KMS-11 (cell line): Measurements from ENCODE around the gene BCAT1.

Experiments used
- H2AFZ ChIP-seq: fragments of 200-600 bp; sonication (generic); 2 replicates; pipeline ENCODE4 v1.6.1; 2016; ENCODE audit warnings: antibody characterized with exemption, mixed run types, low read depth
- H3K27ac ChIP-seq: fragments of 200-600 bp; sonication (generic); 2 replicates; pipeline ENCODE4 v1.6.1; 2016; ENCODE audit warnings: mild to moderate bottlenecking, mixed run types
- H3K27me3 ChIP-seq: fragments of 200-600 bp; sonication (generic); 2 replicates; pipeline ENCODE4 v1.6.1; 2017; ENCODE audit warnings: mild to moderate bottlenecking, low read depth, mixed run types, moderate library complexity; ENCODE audit not compliant: insufficient read depth
- H3K36me3 ChIP-seq: fragments of 200-600 bp; sonication (generic); 2 replicates; pipeline ENCODE4 v1.6.1; 2017; ENCODE audit warnings: mild to moderate bottlenecking, mixed run types; ENCODE audit not compliant: insufficient read depth
- H3K4me1 ChIP-seq: fragments of 200-600 bp; sonication (generic); 2 replicates; pipeline ENCODE4 v1.6.1; 2016; ENCODE audit warnings: mild to moderate bottlenecking, low read depth, mixed run types; ENCODE audit not compliant: poor library complexity, severe bottlenecking
- H3K4me2 ChIP-seq: fragments of 200-600 bp; sonication (generic); 2 replicates; pipeline ENCODE4 v1.7.0; 2016; ENCODE audit warnings: mild to moderate bottlenecking, mixed run types
- H3K4me3 ChIP-seq: fragments of 200-600 bp; sonication (generic); IDR thresholded peaks from 2 replicates; pipeline ENCODE4 v1.6.1; 2017; ENCODE audit warnings: low read depth, low read length, mixed read lengths; ENCODE audit not compliant: insufficient read depth
- H3K79me2 ChIP-seq: fragments of 200-600 bp; sonication (generic); 2 replicates; pipeline ENCODE4 v1.6.1; 2016; ENCODE audit warnings: low read depth, mixed run types; ENCODE audit not compliant: insufficient read depth
- H3K9ac ChIP-seq: fragments of 200-600 bp; sonication (generic); 2 replicates; pipeline ENCODE4 v1.6.1; 2016; ENCODE audit warnings: mild to moderate bottlenecking, mixed run types
- H4K20me1 ChIP-seq: fragments of 200-600 bp; sonication (generic); 2 replicates; pipeline ENCODE4 v1.6.1; 2016; ENCODE audit warnings: mild to moderate bottlenecking, mixed run types; ENCODE audit not compliant: insufficient read depth
- CTCF ChIP-seq: fragments of 200-600 bp; sonication (generic); conservative IDR thresholded peaks from 2 replicates; pipeline ENCODE4 v1.6.1; 2017; ENCODE audit warnings: low read depth, mild to moderate bottlenecking, antibody characterized with exemption, low read length, moderate library complexity, mixed read lengths

BCAT1 gene

DNA sequence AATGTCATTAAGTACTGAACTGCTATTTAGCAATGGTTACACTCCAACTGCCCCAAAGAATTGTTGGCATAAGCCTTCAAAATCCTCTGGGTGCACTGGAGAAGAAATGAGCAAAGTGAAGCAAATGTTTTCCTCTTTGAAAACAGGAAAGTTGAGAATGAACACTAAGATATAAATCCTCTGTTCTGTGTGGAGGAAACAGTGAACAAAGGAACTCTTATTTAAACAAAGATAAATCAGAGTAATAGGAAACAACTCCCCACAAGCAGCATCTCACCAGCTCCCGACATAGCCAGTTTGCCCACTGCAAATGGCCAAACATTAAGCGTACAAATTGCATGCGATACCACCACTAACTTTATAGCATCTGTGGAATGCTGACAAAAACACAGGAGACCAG lies 54.0 kb downstream of the BCAT1 start:
- no peak overlapping the region for H3K27ac ChIP-seq
- no peaks in the 10 kb centered on the region for H4K20me1 ChIP-seq
- H3K27me3 ChIP-seq: no peaks in the 10 kb centered on the region
- no peaks in the 10 kb centered on the region for H3K4me1 ChIP-seq
- H3K79me2 ChIP-seq: no peaks in the 10 kb centered on the region
- H3K4me2 ChIP-seq: no peak overlapping the region
- H3K9ac ChIP-seq: no peak overlapping the region
- TF ChIP-seq CTCF: no peak
- no peaks in the 10 kb centered on the region for H3K36me3 ChIP-seq
- H3K4me3 ChIP-seq: no peak overlapping the region
- no peak overlapping the region for H2AFZ ChIP-seq

- no peaks in the 10 kb centered on the region for H3K36me3 ChIP-seq
- no peak overlapping the region for H3K4me2 ChIP-seq
- no peak for TF ChIP-seq CTCF
- no peaks in the 10 kb centered on the region for H3K79me2 ChIP-seq
- no peaks in the 10 kb centered on the region for H4K20me1 ChIP-seq
- no peak overlapping the region for H3K4me3 ChIP-seq
- no peak overlapping the region for H3K9ac ChIP-seq
- H3K4me1 ChIP-seq: no peaks in the 10 kb centered on the region
- no peak overlapping the region for H2AFZ ChIP-seq
- H3K27me3 ChIP-seq: no peaks in the 10 kb centered on the region
- no peak overlapping the region for H3K27ac ChIP-seq
Measured at GRCh38 chr12:24890048-24890803, 58.7 kb downstream of the BCAT1 start.

GRCh38 chr12:24889411-24889810 lies 59.5 kb downstream of the BCAT1 start:
- no peaks in the 10 kb centered on the region for H3K79me2 ChIP-seq
- no peak overlapping the region for H2AFZ ChIP-seq
- no peaks in the 10 kb centered on the region for H3K4me1 ChIP-seq
- no peak overlapping the region for H3K4me2 ChIP-seq
- no peak for TF ChIP-seq CTCF
- H3K27me3 ChIP-seq: no peaks in the 10 kb centered on the region
- no peak overlapping the region for H3K9ac ChIP-seq
- H3K36me3 ChIP-seq: no peaks in the 10 kb centered on the region
- H4K20me1 ChIP-seq: no peaks in the 10 kb centered on the region
- H3K4me3 ChIP-seq: no peak overlapping the region
- H3K27ac ChIP-seq: no peak overlapping the region

- Histone ChIP-seq H3K4me3 (no peak overlapping the region), H3K36me3 (no peaks in the 10 kb centered on the region), H3K79me2 (no peaks in the 10 kb centered on the region), H2AFZ (no peak overlapping the region), H3K4me2 (no peak overlapping the region), H3K9ac (no peak overlapping the region), H3K4me1 (no peaks in the 10 kb centered on the region), H3K27me3 (no peaks in the 10 kb centered on the region), H3K27ac (no peak overlapping the region), H4K20me1 (no peaks in the 10 kb centered on the region)
- TF ChIP-seq CTCF: no peak
Measured at GRCh38 chr12:24888813-24889212, 60.1 kb downstream of the BCAT1 start.
